BLaER1 treated with 17β-estradiol and CSF1 and Interleukin-3, amounts not matched to agents 10 nM and 100 nM (cell line): ENCODE measurements around the gene MAP3K9.
A peak's percentile ranks its signal among the peaks of the same experiment; 100 is the strongest.
"Not testable (repeated sequence)": the region's sequence is repeated elsewhere in the genome, so short reads cannot be mapped to it uniquely, and the experiment has no call there.

Experiments used
- H3K27ac ChIP-seq, 11 experiments: shearing (Covaris generic); formaldehyde crosslinking; 2 replicates each; pipeline ENCODE4 v1.8.1; 2022
- H3K27me3 ChIP-seq, 11 experiments: shearing (Covaris generic); formaldehyde crosslinking; 2 replicates each; pipeline ENCODE4 v1.8.1; 2022
- H3K36me3 ChIP-seq, 11 experiments: shearing (Covaris generic); formaldehyde crosslinking; 2 replicates each; pipeline ENCODE4 v1.8.1; 2022
- H3K4me1 ChIP-seq, 10 experiments: shearing (Covaris generic); formaldehyde crosslinking; 2 replicates each; pipeline ENCODE4 v1.8.1; 2022
- H3K4me2 ChIP-seq, 11 experiments: shearing (Covaris generic); formaldehyde crosslinking; 2 replicates each; pipeline ENCODE4 v1.8.1; 2022
- H3K4me3 ChIP-seq, 10 experiments: shearing (Covaris generic); formaldehyde crosslinking; 2 replicates each; pipeline ENCODE4 v1.8.1; 2022
- H3K9ac ChIP-seq, 11 experiments: shearing (Covaris generic); formaldehyde crosslinking; 2 replicates each; pipeline ENCODE4 v1.8.1; 2022
- H3K9me3 ChIP-seq, 11 experiments: shearing (Covaris generic); formaldehyde crosslinking; replicated peaks in 1 of 11; 2 replicates each; pipeline ENCODE4 v1.8.1; 2022
- H4K20me1 ChIP-seq, 11 experiments: shearing (Covaris generic); formaldehyde crosslinking; 2 replicates each; pipeline ENCODE4 v1.8.1; 2022
- Cebpa-rat ChIP-seq, 11 experiments: shearing (Covaris generic); IDR thresholded peaks; 2 replicates each; pipeline ENCODE4 v1.8.1; 2022

The MAP3K9 gene

DNA sequence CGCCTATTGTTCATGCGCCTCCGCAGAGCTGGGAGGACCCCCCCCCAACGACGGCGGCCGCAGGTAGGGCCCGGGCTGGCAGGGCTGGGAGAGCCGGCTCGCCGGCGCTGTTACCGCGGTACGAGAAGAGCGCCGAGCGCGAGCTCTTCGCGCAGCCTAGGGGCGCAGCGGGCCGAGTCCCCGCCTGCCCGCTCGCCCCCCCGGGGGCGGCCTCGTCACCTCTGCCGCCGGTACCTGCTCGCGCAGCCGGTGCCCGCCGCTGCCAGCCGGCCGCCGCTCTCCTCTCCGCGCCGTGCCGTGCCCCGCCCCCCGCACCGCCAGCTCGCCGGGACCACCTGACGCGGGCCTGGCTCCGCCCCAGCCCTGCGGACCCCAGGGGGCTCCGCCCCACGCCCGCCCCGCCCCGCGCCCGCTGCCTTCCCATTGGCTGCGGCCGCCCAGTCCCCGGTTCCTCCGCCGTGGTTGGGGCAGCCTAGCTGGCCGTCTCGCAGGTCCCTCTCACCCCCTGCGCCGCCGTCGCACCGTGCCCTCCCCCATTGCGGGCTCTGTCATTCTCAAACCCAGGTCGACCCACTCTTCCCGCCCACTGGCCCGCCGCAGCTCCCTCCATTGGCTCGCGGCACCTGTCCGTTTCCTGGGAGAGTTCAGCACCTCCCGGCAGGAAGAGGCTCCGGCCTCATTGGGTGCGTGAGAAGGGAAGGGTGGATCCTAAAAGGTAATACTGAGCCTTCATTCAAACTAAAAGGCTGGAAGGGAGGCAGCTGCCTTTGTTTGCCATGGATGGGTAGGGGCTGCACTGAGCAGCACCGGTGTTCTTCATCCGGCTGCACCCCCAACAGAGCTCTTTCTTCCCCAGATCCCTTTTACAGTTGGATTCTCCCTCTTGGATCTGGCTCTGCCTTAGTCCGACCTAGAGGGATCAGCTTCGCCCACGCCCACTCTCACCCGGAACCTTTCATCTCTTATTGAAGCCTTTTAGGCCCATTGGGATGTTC is at the start of gene MAP3K9:
TSS of gene MAP3K9 (minus strand) at position 289 of the 995 bp plus-strand sequence. CDS start 342 bp downstream, outside the sequence.
- Histone ChIP-seq H3K9ac (peak within 1 kb of the TSS; percentile 60 to 82 (median 76)), H3K4me2 (peak within 1 kb of the TSS; percentile 87 to 99 (median 98)), H3K4me1 (peaks cover 8 to 21% (median 18%) of the 10 kb centered on the region in 10 experiments; a peak in 18 of 20 replicates), H3K4me3 (peak within 1 kb of the TSS; percentile 81 to 95 (median 86)), H4K20me1 (0 out of 22 replicates have a peak, but pooled peaks cover 0 to 6% (median 0%) of the 10 kb centered on the region in 11 experiments), H3K36me3 (no peaks in the 10 kb centered on the region), H3K27me3 (peaks cover 28 to 38% (median 34%) of the 10 kb centered on the region in 11 experiments), H3K9me3 (no peaks in the 10 kb centered on the region), H3K27ac (peak within 1 kb of the TSS in 8 of 11 experiments; percentile 3 to 53 (median 32); a peak in 9 of 22 replicates)
- TF ChIP-seq Cebpa-rat (IDR thresholded peaks at IDR 0.05): no peak

DNA sequence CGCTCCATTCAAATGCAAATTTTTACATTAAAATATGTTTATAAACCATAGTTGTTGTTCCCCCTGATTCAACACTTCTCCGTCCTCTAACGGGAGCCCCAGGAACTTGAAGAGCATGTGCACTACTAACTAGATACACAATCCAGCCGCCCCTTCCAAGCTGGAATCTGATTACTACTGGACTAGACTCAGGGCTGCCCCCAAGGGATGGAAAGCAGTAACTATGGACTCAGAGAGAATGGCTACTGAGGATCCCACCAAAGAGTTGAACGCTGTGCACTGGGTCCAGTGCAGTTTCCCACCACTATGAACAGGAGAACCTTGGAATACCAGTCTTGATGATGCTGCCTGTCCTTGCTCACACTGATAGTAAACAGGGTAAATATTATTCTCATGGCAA is 49.3 kb upstream of the MAP3K9 start:
- Histone ChIP-seq H3K4me3 (no peak overlapping the region), H3K9me3 (peaks cover 0 to 26% (median 0%) of the 10 kb centered on the region in 11 experiments; a peak in 3 of 22 replicates), H3K27ac (no peak overlapping the region), H3K9ac (no peak overlapping the region), H3K4me1 (peaks cover 0 to 8% (median 0%) of the 10 kb centered on the region in 10 experiments; a peak in 1 of 20 replicates), H3K4me2 (no peak overlapping the region), H3K36me3 (no peaks in the 10 kb centered on the region), H3K27me3 (peaks cover 0 to 29% (median 0%) of the 10 kb centered on the region in 11 experiments; a peak in 5 of 22 replicates), H4K20me1 (no peaks in the 10 kb centered on the region)
- no peak for TF ChIP-seq Cebpa-rat (IDR thresholded peaks at IDR 0.05)

DNA sequence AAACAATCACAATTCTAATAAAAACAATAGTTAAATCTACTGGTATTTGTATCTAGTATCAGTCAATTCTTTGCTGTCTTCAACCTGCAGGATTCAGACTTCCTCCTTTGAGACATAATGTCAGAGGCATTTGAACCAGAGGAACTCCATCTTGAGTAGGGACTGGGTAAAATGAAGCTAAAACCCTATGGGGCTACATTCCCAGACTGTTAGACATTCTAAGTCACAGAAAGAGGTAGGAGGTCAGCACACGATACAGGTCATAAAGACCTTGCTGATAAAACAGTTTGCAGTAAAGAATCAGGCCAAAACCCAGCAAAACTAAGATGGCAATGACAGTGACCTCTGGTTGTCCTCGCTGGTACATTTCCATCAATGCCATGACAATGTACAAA is 48.2 kb upstream of the MAP3K9 start:
- no peak overlapping the region for H3K4me3 ChIP-seq
- H4K20me1 ChIP-seq: no peaks in the 10 kb centered on the region
- H3K4me1 ChIP-seq: peaks cover 0 to 8% (median 0%) of the 10 kb centered on the region in 10 experiments; a peak in 1 of 20 replicates
- no peak overlapping the region for H3K9ac ChIP-seq
- H3K4me2 ChIP-seq: no peak overlapping the region
- H3K27ac ChIP-seq: no peak overlapping the region
- TF ChIP-seq Cebpa-rat (IDR thresholded peaks at IDR 0.05): no peak
- H3K9me3 ChIP-seq: peaks cover 0 to 25% (median 0%) of the 10 kb centered on the region in 11 experiments; a peak in 2 of 22 replicates
- no peaks in the 10 kb centered on the region for H3K36me3 ChIP-seq
- peaks cover 0 to 29% (median 0%) of the 10 kb centered on the region in 11 experiments; a peak in 5 of 22 replicates for H3K27me3 ChIP-seq

DNA sequence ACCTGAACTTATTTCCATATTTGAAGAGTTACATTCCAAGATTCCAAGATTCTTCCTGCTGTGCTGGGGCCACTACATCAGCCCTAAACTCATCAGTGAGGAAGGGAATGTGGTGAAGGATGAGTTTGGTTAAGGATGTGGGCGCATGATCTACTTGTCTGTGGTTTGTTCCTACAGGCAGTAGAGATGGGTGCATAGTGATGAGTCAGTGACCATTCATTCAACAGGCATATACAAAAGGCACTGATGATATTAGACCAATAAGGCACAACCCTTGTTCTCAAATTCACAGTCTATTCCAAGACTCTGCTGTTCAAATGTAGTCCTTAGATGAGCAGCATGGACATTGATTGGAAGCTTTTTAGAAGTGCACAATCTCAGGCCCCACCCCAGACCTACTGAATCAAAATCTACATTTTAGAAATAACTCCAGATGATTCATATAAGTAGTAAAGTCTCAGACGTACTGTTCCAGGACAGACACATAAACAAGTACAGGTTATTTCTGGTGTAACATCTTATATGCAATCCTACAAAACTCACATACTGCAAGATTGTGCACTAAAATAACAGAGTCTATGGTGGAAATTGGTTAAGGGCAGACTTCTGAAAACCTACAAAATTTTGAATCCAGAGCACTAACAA is 47.7 kb upstream of the MAP3K9 start:
- H3K27me3 ChIP-seq: peaks cover 0 to 29% (median 0%) of the 10 kb centered on the region in 11 experiments; a peak in 5 of 22 replicates
- no peaks in the 10 kb centered on the region for H3K36me3 ChIP-seq
- H3K4me3 ChIP-seq: no peak overlapping the region
- no peak overlapping the region for H3K27ac ChIP-seq
- peak overlapping the region in 1 of 11 experiments; percentile 25; a peak in 1 of 22 replicates for H3K4me2 ChIP-seq
- peaks cover 0 to 8% (median 0%) of the 10 kb centered on the region in 10 experiments; a peak in 1 of 20 replicates for H3K4me1 ChIP-seq
- TF ChIP-seq Cebpa-rat (IDR thresholded peaks at IDR 0.05): no peak
- peaks cover 0 to 20% (median 0%) of the 10 kb centered on the region in 11 experiments; a peak in 2 of 22 replicates for H3K9me3 ChIP-seq
- H4K20me1 ChIP-seq: no peaks in the 10 kb centered on the region
- no peak overlapping the region for H3K9ac ChIP-seq

DNA sequence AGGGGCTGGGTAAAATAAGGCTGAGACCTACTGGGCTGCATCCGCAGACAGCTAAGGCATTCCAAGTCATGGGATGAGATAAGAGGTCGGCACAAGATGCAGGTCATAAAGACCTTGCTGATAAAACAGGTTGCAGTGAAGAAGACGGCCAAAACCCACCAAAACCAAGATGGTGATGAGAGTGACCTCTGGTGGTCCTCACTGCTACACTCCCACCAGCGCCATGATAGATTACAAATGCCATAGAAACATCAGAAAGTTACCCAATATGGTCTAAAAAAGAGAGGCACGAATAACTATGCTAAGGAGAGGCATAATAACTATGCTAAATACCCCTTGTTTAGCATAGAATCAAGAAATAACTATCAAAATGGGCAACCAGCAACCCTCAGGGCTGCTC is 46.2 kb upstream of the MAP3K9 start:
- Histone ChIP-seq H3K4me1 (peaks cover 0 to 8% (median 0%) of the 10 kb centered on the region in 10 experiments; a peak in 1 of 20 replicates), H3K4me3 (no peak overlapping the region), H4K20me1 (no peaks in the 10 kb centered on the region), H3K4me2 (no peak overlapping the region), H3K27me3 (peaks cover 0 to 21% (median 0%) of the 10 kb centered on the region in 11 experiments; a peak in 5 of 22 replicates), H3K36me3 (no peaks in the 10 kb centered on the region), H3K27ac (no peak overlapping the region), H3K9ac (no peak overlapping the region), H3K9me3 (peaks cover 0 to 15% (median 0%) of the 10 kb centered on the region in 11 experiments; a peak in 2 of 22 replicates)
- TF ChIP-seq Cebpa-rat (IDR thresholded peaks at IDR 0.05): no peak

DNA sequence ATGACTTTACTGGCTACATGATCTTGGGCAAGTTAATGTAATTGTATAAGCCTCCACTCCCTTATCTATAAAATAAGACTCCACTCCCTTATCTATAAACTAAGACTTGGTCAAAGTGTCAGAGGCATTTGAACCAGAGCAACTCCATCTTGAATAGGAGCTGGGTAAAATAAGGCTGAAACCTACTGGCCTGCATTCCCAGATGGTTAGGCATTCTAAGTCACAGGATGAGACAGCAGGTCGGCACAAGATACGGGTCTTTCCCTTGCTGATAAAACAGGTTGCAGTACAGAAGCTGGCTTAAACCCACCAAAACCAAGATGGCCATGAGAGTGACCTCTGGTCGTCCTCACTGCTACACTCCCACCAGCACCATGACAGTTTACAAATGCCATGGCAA is 44.3 kb upstream of the MAP3K9 start:
- not testable (repeated sequence) for H3K27ac ChIP-seq, H4K20me1 ChIP-seq, H3K4me1 ChIP-seq, H3K9me3 ChIP-seq, H3K36me3 ChIP-seq, H3K4me2 ChIP-seq, H3K9ac ChIP-seq, H3K4me3 ChIP-seq
- H3K27me3 ChIP-seq: peaks cover 0 to 14% (median 0%) of the 10 kb centered on the region in 11 experiments; a peak in 3 of 22 replicates

DNA sequence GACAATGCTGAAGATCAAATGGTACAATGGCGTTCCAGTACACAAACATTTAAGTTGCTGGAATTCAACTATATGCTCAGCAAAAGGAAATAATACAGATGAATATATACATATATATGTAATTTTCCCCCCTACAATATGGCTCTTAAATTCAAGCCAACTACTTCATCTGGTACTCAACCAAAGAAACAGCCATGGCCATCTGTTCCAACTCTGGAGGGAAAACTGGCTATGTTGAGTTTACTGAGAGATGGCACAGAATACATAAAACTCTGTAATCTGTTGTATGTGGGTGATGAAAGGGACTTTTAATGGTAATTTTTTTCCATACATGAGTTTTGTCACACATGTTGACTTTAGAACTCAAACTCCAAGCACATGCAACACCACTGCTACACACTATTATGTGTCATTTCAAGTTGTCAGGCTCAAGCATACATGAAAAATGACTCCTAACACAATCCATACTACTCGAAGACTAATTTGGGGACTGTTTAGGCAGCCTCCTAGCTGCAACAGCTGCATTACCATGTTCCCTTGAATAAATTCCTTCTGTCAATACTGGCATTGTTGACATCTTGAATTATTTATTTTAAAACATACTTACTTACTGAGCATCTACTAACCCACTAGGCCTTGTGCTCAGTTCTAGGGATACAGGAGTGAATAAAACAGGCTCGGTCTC is 38.2 kb upstream of the MAP3K9 start:
- H3K27me3 ChIP-seq: no peaks in the 10 kb centered on the region
- no peak overlapping the region for H3K9ac ChIP-seq
- no peak overlapping the region for H3K27ac ChIP-seq
- no peaks in the 10 kb centered on the region for H3K9me3 ChIP-seq
- no peaks in the 10 kb centered on the region for H3K36me3 ChIP-seq
- TF ChIP-seq Cebpa-rat (IDR thresholded peaks at IDR 0.05): no peak
- peaks cover 0 to 5% (median 0%) of the 10 kb centered on the region in 10 experiments; a peak in 5 of 20 replicates for H3K4me1 ChIP-seq
- H4K20me1 ChIP-seq: no peaks in the 10 kb centered on the region
- H3K4me2 ChIP-seq: no peak overlapping the region
- no peak overlapping the region for H3K4me3 ChIP-seq

DNA sequence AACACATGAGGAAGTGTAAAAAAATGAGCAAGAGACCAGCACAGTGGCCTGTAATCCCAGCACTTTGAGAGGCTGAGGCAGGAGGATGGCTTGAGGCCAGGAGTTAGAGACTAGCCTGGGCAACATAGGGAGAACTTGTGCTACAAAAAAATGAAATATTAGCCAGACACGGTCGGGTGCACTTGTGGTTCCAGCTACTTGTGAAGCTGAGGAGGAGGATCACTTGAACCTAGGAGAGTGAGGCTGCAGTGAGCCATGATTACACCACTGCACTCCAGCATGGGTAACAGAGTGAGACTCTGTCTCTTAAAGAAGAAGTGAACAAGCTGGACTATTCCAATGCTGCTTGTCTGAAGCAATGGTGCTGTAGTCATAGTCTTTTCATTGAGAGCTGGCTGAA is 36.3 kb upstream of the MAP3K9 start:
- no peak for TF ChIP-seq Cebpa-rat (IDR thresholded peaks at IDR 0.05)
- Histone ChIP-seq H3K36me3 (no peaks in the 10 kb centered on the region), H3K27me3 (no peaks in the 10 kb centered on the region), H3K9ac (no peak overlapping the region), H3K4me1 (peaks cover 0 to 5% (median 0%) of the 10 kb centered on the region in 10 experiments; a peak in 5 of 20 replicates), H3K27ac (no peak overlapping the region), H3K4me3 (no peak overlapping the region), H4K20me1 (no peaks in the 10 kb centered on the region), H3K9me3 (peaks cover 0 to 1% (median 0%) of the 10 kb centered on the region in 11 experiments; a peak in 2 of 22 replicates), H3K4me2 (no peak overlapping the region)
